Thoracic aorta (tissue), 2 donors: Measurements from ENCODE around the gene CACNA1I. TPM values are rescaled to one million over a fixed set of nuclear protein-coding genes. Genes with fewer than 3 reads are reported as not detected.

Experiments used
- ATAC-seq: fragments of 150-250 bp; one replicate; pipeline ENCODE4 v1.8.0; 2017; ENCODE audit warnings: low read depth; ENCODE audit not compliant: insufficient number of reproducible peaks, low FRiP score
- DNase-seq: peaks from one replicate; pipeline ENCODE4 v3.0.0-alpha.2; 2020; ENCODE audit warnings: low spot score
- H3K27ac ChIP-seq, 2 donors: fragments of 200-600 bp; sonication (generic); 1 replicate in 1 of 2; 2 replicates in 1 of 2; pipeline ENCODE4 v1.5.1; 2016; ENCODE audit warnings: mild to moderate bottlenecking in 2 of 2, moderate library complexity in 2 of 2
- H3K27me3 ChIP-seq: fragments of 200-600 bp; sonication (generic); replicated peaks from 2 replicates; pipeline ENCODE4 v1.6.0; 2016; ENCODE audit warnings: mild to moderate bottlenecking; ENCODE audit not compliant: insufficient read depth
- H3K36me3 ChIP-seq: fragments of 200-600 bp; sonication (generic); one replicate; pipeline ENCODE4 v1.5.1; 2016
- H3K4me1 ChIP-seq, 2 donors: fragments of 200-600 bp; sonication (generic); 1 replicate in 1 of 2; 2 replicates in 1 of 2; pipeline versions ENCODE4 v1.5.1 to v1.6.0; 2016; ENCODE audit warnings: low read depth in 2 of 2, mild to moderate bottlenecking in 1 of 2; ENCODE audit not compliant: control insufficient read depth in 1 of 2
- H3K4me3 ChIP-seq: fragments of 200-600 bp; sonication (generic); 2 replicates; pipeline ENCODE4 v1.5.1; 2016; ENCODE audit warnings: mild to moderate bottlenecking
- H3K9me3 ChIP-seq: fragments of 200-600 bp; sonication (generic); 2 replicates; pipeline ENCODE4 v1.5.1; 2016
- CTCF ChIP-seq: fragments of 200-600 bp; sonication (generic); IDR thresholded peaks from one replicate; pipeline ENCODE4 v1.5.1; 2019; ENCODE audit warnings: antibody characterized with exemption
- total RNA-seq, 2 donors: library from RNA; depleted of rRNA; stranded (reverse); fragments of >200 nt; gene quantifications; one replicate each; pipeline versions ENCODE4 v1.1.0 to v1.2.3, GENCODE V29; 2016

CACNA1I gene
- total RNA-seq, 2 donors from 2014 or later, result 0.14 to 0.21 TPM

- ATAC-seq, result no peak
- H3K4me1 ChIP-seq, result no peaks in the 10 kb centered on the region
- H3K36me3 ChIP-seq, result no peaks in the 10 kb centered on the region
- H3K9me3 ChIP-seq, result no peaks in the 10 kb centered on the region
- H3K27ac ChIP-seq, result no peak overlapping the region
- no peaks in the 10 kb centered on the region for H3K27me3 ChIP-seq
- no peak overlapping the region for H3K4me3 ChIP-seq
- no peak for TF ChIP-seq CTCF
- DNase-seq, result no peak
These were observed 4.4 kb downstream of the CACNA1I start for GRCh38 chr22:39574779-39575551.

GRCh38 chr22:39575552-39575825 lies 4.9 kb downstream of the CACNA1I start:
- Histone ChIP-seq H3K27me3 (no peaks in the 10 kb centered on the region), H3K9me3 (no peaks in the 10 kb centered on the region), H3K27ac (no peak overlapping the region), H3K4me1 (no peaks in the 10 kb centered on the region), H3K4me3 (no peak overlapping the region), H3K36me3 (no peaks in the 10 kb centered on the region)
- DNase-seq (no peak), ATAC-seq (no peak)
- TF ChIP-seq CTCF, result no peak

GRCh38 chr22:39576027-39576426 lies 5.5 kb downstream of the CACNA1I start:
- TF ChIP-seq CTCF, result no peak
- Histone ChIP-seq H3K36me3 (no peaks in the 10 kb centered on the region), H3K27ac (no peak overlapping the region), H3K4me1 (no peaks in the 10 kb centered on the region), H3K9me3 (no peaks in the 10 kb centered on the region), H3K27me3 (no peaks in the 10 kb centered on the region), H3K4me3 (no peak overlapping the region)
- DNase-seq (no peak), ATAC-seq (no peak)

GRCh38 chr22:39577366-39577765 lies 6.8 kb downstream of the CACNA1I start:
- Histone ChIP-seq H3K27me3 (no peaks in the 10 kb centered on the region), H3K4me3 (no peak overlapping the region), H3K27ac (no peak overlapping the region), H3K4me1 (no peaks in the 10 kb centered on the region), H3K36me3 (no peaks in the 10 kb centered on the region), H3K9me3 (no peaks in the 10 kb centered on the region)
- no peak for ATAC-seq
- TF ChIP-seq CTCF, result no peak
- no peak for DNase-seq

GRCh38 chr22:39577900-39578299 lies 7.3 kb downstream of the CACNA1I start:
- H3K27me3 ChIP-seq, result no peaks in the 10 kb centered on the region
- H3K9me3 ChIP-seq, result no peaks in the 10 kb centered on the region
- TF ChIP-seq CTCF, result no peak
- H3K36me3 ChIP-seq, result no peaks in the 10 kb centered on the region
- H3K27ac ChIP-seq, result no peak overlapping the region
- no peak for ATAC-seq
- H3K4me1 ChIP-seq, result no peaks in the 10 kb centered on the region
- no peak overlapping the region for H3K4me3 ChIP-seq
- no peak for DNase-seq
